Liver (tissue), 3 donors: Measurements from ENCODE around the gene CCDC141.

Source experiments
- CTCF ChIP-seq: fragments of 150-350 bp; IDR thresholded peaks from 2 replicates; pipeline ENCODE4 v1.5.1; 2017; ENCODE audit warnings: improper control_type of control experiment, low read depth, low read length; ENCODE audit not compliant: missing input control
- GABPA ChIP-seq, 2 donors: IDR thresholded peaks in 1 of 2; conservative IDR thresholded peaks in 1 of 2; 2 replicates each; pipeline ENCODE4 v1.6.1; 2016; ENCODE audit warnings: antibody characterized with exemption in 2 of 2, mild to moderate bottlenecking in 1 of 2, moderate library complexity in 1 of 2
- HNF4A ChIP-seq, 2 donors: conservative IDR thresholded peaks; 2 replicates each; pipeline ENCODE4 v1.6.1; 2016; ENCODE audit warnings: antibody characterized with exemption in 2 of 2, mild to moderate bottlenecking in 2 of 2
- MAX ChIP-seq: IDR thresholded peaks from 2 replicates; pipeline ENCODE4 v1.6.1; 2016; ENCODE audit warnings: antibody characterized with exemption
- NR2F2 ChIP-seq: IDR thresholded peaks from 2 replicates; pipeline ENCODE4 v1.6.1; 2016; ENCODE audit warnings: antibody characterized with exemption
- RAD21 ChIP-seq, 2 donors: IDR thresholded peaks; 2 replicates each; pipeline ENCODE4 v1.6.1; 2016; ENCODE audit warnings: antibody characterized with exemption in 2 of 2, mild to moderate bottlenecking in 2 of 2
- REST ChIP-seq: IDR thresholded peaks from 2 replicates; pipeline ENCODE4 v1.6.1; 2016; ENCODE audit warnings: antibody characterized with exemption, mild to moderate bottlenecking
- RXRA ChIP-seq, 2 donors: IDR thresholded peaks; 2 replicates each; pipeline ENCODE4 v1.6.1; 2017 to 2018; ENCODE audit warnings: antibody characterized with exemption in 2 of 2, mild to moderate bottlenecking in 1 of 2
- SP1 ChIP-seq: IDR thresholded peaks from 2 replicates; pipeline ENCODE4 v1.6.1; 2018; ENCODE audit warnings: antibody characterized with exemption, mild to moderate bottlenecking
- TAF1 ChIP-seq: conservative IDR thresholded peaks from 2 replicates; pipeline ENCODE4 v1.6.1; 2016; ENCODE audit warnings: antibody characterized with exemption, mild to moderate bottlenecking
- YY1 ChIP-seq: IDR thresholded peaks from 2 replicates; pipeline ENCODE4 v1.6.1; 2016; ENCODE audit warnings: antibody characterized with exemption, mild to moderate bottlenecking
- donor health status: healthy.
- donor health status: healthy.

GRCh38 chr2:178846458-178846802 lies 203.5 kb downstream of the CCDC141 start:
- TF ChIP-seq CTCF (no peak), MAX (no peak), REST (no peak), RAD21 (IDR thresholded peaks at IDR 0.05) (no peak), GABPA (IDR thresholded peaks at IDR 0.05 in 1 of 2, conservative IDR thresholded peaks at IDR 0.05 in 1 of 2) (no peak), HNF4A (conservative IDR thresholded peaks at IDR 0.05) (no peak), YY1 (no peak), NR2F2 (no peak), SP1 (no peak), TAF1 (no peak), RXRA (IDR thresholded peaks at IDR 0.05) (no peak)
